ENCODE results near the gene SLC25A1.

- TF ChIP-seq, protein P1, sequence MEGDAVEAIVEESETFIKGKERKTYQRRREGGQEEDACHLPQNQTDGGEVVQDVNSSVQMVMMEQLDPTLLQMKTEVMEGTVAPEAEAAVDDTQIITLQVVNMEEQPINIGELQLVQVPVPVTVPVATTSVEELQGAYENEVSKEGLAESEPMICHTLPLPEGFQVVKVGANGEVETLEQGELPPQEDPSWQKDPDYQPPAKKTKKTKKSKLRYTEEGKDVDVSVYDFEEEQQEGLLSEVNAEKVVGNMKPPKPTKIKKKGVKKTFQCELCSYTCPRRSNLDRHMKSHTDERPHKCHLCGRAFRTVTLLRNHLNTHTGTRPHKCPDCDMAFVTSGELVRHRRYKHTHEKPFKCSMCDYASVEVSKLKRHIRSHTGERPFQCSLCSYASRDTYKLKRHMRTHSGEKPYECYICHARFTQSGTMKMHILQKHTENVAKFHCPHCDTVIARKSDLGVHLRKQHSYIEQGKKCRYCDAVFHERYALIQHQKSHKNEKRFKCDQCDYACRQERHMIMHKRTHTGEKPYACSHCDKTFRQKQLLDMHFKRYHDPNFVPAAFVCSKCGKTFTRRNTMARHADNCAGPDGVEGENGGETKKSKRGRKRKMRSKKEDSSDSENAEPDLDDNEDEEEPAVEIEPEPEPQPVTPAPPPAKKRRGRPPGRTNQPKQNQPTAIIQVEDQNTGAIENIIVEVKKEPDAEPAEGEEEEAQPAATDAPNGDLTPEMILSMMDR (conservative IDR thresholded peaks at IDR 0.05; ENCODE audit: low read length) = no peak
- no peak for TF ChIP-seq EZH2phosphoT487 (IDR thresholded peaks at IDR 0.05; ENCODE audit: borderline replicate concordance)
Observed at GRCh38 chr22:19178065-19178656, 375 bp downstream of the SLC25A1 start.

Measured in Loucy (cell line).